HG03135 (cell line): ENCODE results near the gene DLGAP4.

ENCODE experiments used
- ATAC-seq: cut with Tn5 transposase; IDR thresholded peaks from one replicate; pipeline ENCODE4 v1.9.1; 2021; ENCODE audit warnings: mild to moderate bottlenecking, moderate library complexity; ENCODE audit not compliant: unreplicated experiment

The DLGAP4 gene

DNA sequence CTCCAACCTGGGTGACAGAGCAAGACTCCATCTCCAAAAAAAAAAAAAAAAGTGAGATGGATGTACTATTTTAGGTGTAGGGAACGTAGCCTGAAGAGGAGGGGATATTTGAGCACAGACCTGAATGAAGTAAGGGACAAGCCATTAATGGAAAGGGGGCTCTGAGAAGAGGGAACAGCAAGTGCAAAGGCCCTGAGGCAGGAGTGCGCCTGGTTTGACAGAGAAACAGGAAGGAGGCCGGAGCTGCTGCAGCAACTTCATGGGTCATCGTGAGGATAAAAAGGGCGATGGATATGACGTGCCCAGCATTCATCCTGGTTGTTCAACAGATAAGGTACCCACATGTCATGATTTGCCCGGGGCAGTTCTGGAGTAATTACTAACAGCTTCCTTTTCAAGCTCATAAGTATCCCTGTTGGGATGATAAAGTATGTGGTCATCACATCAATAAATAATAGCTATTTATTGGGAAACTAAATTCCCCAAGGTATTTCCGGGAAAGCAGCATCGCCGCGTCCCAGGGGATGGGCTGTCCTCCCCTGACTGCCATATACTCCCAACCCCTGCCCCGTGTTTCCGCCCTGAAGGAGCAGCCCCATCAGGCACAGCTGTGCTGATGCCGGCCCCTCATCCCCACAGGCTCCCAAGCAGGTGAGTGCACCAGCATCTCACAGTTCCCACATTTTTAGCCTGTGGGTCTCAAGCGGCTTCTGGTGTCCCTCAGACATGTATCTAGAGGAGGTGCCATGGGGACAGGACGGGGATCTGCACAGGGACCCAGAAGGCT is 43.4 kb downstream of the DLGAP4 start:
- no peak for ATAC-seq

DNA sequence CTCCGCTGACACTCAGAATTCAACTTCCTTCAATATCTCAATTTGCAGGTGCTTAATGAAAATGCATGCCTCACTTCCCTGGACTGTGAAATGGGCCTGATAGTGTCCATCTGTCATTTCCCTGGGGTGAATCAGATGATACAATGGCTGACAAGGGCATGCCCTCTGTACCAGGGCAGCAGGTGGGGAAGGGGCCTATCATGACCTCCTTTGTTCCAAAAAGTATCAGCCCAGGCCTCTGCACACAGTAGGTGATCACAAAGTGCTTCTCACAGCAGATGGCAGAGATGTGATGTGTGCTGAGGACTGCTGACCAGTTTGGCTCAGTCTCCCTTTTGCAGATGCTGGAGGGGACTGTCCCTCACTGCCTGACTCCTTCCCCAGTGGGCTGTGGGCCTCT is 44.3 kb downstream of the DLGAP4 start:
- no peak for ATAC-seq

DNA sequence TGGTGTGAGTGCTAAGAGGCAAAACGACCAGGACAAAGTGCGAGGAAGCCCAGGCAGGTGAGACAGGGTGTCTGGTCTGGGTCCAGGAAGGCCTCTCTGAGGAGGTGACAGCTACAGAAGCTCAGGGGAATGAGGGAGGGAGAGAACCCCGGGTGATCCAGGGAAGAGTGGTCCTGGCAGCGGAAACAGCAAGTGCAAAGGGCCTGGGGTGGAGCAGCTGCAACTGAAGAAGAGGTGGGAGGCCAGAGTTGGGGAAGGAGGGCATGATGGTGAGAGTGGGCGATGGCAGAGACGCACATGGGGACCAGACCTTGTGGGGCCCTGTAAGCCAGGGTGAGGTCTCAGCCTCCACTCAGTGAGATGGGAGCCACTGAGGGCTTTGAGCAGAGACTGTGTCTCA is 45.8 kb downstream of the DLGAP4 start:
- ATAC-seq = no peak

DNA sequence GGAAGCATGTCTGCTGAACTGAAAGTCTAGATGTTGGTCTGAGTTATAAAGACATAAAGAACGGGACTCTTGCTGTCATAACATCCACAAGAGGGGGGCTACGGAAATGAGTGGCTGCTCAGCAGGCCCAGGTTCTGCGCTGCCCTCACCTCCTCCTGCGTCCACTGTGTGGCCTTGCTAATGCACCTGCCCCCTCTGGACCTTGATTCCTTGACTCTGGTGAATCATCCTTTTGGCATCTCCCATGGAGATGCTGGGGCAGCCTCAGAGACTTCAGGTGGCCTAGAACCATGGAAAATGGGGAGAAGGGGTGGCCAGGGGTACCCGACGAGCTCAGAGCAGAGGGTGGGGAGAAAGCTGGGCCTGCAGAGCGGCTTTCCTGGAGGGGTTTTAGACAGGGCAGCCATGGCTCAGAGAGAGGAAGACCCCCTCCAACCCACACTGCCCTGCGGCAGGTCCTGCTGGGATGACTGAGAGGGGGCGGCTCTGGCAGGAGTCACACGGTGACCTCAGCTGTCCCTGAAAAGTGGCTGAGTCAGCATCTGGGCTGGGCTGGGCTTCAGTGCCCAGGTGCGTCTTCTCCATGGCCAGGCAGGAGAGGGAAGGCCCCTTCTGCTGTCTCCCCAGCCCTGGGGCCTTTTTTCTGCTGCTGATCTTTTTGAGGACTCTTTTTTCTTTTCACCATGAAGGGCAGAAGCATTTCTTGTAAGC is 46.9 kb downstream of the DLGAP4 start:
- ATAC-seq = no peak

DNA sequence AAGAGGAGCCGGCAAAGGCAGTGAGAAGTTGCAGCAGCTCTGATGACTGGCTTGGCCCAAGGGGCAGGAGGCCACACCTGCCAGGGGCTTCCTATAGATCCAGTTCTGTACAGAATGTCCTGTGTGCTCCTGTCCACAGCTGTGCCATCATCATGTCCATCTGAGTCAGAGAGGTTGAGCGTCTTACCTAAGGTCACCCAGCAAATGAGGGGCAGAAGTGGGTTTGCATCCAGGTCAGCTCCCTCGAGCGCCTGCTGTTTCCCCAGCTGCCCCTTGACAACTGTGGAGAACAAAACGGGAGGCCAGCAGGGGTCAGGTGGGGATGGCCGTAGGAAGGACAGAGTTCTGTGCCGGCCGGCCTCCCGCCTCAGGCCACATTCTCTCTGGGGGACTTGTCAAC is 47.6 kb downstream of the DLGAP4 start:
- ATAC-seq = no peak

DNA sequence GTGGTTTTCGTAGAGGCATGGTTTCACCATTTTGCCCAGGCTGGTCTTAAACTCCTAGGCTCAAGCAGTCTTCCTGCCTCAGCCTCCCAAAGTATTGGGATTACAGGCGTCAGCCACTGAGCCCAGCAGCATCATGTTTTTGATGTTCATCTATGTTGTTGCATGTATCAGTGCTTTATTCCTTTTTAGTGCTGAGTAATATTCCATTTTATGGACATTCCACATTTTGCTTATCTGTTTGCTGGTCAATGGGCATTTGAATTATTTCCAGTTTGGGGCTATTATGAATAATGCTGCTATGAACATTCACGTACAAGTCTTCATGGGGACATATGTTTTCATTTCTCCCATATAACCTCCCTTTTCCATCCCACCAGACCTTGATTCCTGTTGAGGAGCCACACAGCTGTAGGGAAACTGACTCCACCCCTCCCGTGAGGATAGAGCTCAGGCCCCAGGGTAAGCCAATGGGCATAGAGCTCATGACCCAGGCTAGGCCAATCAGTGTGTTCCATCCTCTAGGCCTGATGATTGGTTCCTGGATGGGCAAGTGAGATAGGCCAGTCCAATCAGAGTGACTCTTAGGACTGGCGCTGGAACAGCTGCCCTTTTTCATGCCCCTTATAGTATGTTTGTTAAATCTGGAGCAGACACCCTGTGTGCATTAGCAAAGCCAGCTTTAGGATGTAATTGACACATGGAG is 49.5 kb downstream of the DLGAP4 start:
- no peak for ATAC-seq

DNA sequence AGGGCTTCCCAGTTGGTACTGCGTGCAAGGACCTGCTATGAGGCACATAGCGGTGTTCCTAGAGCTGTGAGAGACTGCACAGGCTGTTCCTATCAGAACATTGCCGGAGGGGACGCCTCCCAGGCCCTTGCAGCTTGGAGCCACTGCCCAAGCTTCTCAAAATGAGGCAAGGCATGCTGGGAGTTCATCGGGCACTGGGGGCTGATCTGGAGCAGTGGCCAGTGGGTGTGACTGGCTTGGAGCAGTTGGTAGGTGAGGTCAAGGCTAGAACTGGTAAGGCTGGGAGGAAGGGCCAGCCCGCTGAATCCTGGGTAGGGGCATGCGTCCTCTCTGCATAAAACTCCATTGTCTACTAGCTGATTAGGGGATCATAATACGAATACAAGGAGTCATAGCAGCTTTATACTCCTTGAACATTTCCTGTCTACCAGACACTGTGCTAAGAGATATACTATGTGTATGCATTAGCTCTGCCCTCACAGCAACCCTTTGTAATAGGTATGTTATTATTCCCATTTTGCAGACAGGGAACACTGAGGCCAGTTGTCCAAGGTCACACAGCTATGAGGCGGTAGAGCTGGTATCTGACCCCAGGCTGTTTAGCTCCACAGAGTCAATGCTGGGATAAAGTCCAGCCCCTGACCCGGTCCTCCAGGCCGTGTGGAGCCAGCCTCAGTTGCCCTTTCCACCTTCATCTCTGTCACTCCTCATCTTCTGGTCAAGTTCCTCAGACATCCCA is 53.7 kb downstream of the DLGAP4 start:
- ATAC-seq = no peak

DNA sequence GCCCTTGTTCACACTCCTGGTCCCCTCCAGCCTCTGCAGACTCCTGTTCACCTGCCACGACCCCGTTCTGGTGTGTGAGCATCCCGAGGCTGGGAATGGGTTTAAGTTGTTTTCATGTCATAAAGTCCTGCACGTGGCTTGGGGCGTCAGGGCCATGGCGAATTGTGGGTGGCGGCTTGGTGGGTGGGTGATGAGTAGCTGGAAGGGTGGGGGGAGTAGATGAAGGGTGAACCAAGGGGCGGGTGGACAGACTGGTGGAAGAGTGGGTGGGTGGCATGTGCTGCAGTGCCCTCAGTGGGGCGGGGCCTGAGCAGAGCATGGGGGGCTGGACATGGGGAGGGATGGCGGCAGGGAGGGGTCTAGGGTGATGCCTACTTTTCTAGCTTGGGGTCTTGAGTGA is 54.3 kb downstream of the DLGAP4 start:
- no peak for ATAC-seq

DNA sequence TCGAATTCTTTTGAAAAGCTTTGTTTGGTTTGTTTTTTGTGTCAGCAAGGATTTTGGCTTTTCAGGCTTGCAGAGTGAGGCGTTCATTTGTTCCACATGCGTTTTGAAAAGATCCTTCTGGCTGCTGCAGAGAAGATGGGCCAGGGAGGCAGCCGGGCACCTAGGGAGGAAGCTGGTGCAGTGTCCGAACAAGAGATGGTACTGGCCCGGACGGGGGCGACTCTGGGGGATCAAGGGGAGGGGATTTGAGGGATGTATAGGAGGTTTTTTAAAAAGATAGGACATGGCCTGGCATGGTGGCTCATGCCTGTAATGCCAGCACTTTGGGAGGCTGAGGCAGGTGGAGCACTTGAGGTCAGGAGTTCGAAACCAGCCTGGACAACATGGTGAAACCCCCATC is 55.3 kb downstream of the DLGAP4 start:
- ATAC-seq = no peak

DNA sequence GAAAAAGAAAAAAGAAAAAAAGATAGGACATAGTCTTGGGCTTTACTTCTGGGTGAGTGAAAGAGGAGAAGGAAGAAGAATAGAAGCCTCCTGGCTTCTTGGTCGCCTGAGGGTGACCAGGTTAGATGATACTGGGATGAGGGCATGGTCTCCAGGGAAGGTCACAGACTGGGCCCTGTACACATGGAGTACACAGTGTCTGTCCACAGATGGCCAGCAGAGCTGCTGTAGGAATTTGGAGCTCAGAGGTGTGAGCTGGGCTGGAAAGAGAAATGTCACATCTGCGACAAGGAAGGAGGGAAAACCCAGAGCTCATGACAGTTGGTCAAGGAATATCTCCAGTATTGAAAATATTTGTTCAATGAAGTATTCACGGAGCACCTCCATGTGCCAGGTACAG is 56.1 kb downstream of the DLGAP4 start:
- ATAC-seq = no peak

DNA sequence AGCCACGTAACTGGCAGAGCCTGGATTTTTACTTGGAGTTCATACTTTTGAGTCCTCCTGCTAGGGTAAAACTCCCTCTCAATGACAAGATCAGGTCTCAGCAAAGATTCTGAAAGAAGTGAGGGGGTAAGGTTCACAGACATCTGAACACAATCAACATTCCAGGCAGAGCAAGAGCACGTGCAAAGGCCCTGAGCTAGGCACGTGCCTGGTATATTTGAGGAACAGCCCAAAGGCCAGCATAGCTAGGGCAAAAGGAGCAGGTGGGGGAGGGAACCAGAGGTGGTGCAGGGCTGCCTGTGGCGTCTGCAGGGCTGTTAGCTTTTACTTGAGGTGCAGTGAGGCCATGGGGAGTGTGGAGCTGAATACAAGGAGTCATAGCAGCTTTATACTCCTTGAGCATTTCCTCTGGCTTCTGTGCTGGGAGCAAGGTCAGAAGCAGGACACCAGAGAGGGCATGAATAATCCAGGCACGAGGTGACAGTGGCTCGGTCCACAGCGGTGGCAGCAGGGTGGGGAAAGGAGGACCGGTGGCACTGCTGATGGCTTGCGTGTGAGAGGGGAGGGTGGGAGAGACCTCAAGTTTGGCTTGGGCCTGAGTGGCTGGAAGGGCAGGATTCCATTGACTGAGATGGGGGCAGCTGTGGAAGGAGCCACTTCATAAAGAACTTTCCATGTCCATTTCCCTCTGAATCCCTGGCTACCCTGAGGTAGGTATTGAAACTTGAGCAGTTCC is 57.0 kb downstream of the DLGAP4 start:
- ATAC-seq = no peak

DNA sequence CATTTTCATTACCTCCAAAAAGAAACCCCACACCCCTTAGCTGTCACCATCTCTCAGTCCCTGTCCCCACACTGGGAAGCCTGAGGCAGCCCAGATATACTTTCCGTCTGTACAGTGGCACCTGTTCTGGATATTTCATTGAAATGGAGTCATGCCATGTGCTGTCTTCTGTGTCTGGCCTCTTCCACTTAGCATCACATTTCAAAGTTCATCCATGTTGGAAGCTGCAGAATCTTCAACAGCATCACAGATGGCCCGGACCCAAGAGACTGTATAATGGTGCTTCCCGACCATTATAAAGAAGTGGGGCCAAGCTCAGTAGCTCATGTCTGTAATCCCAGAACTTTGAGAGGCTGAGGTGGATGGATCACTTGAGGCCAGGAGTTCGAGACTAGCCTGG is 58.4 kb downstream of the DLGAP4 start:
- ATAC-seq = no peak

DNA sequence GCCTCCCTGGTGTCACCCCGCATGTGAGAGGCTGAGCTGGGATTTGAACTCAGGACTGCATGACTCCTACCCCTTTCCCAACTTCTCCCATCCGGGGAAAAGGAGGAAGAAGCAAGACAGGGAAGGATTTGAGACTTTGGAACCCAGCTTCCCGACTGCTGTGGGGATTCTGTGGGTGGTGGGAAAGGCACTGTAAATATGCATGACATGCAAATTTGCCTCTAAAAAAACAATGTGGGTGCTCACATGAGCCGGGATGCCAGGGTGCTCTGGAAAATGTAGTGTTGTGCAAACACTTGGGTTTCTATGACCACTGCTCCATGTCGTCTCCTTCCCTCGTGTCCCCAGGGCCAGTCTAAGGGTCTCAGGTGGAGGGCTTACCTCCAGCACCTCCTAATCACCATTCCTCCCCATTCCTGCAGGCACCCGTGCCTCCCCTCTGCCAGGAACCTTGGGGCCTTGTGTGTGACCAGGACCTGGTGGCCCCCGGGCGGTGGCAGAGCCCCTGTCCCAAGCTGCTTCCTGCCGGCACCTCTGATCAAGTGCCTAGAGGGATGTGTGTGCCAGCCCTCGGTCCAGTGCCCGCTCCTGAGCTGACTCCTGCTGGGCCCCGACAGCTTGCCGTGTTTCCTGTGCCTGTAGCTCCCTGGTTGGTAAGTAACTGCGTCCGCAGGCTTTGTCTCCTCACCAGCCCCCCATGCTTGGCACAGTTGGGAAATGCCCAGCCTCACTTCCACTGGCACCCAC is 60.7 kb downstream of the DLGAP4 start:
- no peak for ATAC-seq

DNA sequence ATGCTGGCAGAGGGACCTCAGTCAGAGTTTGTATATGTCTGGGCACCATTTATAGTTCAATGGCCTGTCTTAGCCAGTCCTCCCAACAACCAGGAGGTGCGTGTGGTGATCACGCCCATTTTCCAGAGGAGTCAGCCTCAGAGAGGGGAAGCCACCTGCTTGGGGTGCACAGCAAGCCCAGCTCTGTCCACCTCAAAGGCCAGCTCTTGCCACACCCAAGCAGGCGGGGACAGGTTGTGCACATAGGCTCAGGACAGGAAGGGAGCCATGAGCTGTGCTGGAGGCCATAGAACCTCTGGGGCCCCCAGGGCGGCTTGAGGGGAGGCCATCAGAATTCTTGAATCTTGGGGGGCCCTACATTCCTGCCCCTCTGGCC is 61.2 kb downstream of the DLGAP4 start:
- no peak for ATAC-seq

DNA sequence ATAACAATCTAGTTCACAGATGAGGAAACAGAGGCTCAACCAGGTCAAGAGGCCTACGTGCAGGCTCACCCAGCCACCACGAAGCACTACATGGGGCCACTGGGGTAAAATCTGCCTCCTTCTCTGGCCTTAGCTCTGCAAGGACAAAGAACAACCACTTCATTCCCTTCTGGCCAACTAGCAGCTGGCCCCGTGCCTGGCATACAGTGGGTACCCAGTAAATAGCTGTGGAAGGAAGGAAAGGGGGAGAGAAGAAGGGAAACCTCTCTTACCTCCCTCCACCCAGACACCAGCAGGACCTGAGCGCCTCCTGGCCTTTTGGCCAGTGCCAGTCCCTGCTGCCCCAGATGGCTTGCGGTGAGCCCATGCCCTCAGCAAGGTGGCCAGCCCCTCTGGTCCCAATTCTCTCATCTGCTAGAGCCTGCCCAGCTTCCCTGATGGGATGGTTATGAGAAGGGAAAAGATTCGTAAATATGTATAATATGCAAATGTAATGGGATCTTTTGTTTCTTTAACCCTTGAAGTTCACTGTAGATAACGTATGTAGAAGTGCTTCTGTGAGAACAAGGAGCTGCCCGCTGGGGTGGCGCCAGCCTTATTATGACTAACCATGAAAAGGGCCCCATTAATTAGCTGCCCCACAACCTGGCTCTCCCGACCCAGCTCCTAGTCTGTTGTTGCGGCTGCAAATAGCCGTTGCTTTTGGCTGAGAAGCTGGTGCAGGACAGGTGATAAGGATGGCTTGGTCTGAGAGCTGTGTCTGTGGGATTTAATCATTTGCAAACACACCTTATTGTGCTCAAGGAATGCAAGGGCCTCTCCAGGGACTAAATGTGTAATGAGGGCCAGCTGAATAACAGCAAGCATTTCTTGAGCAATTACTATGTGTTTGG is 62.0 kb downstream of the DLGAP4 start:
- ATAC-seq = no peak

DNA sequence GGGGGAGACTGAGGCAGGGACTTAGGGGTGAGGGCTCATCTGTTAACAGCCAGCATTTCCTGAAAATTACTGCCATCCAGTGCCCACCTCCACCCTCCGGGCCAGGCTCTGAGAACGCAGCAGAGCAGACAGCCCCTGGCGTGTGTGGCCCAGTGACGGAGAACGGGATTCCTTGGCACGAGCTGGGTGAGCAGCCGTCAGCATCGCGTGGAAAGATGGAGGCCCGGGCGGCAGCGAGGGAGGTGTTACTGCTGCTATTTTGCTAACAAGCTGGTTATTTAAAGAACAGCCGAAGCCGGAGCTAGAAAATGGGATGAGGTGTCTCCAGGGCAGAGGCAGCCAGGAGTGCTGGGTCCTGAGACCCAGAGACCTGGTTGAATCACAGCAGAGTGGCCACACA is 62.7 kb downstream of the DLGAP4 start:
- no peak for ATAC-seq

DNA sequence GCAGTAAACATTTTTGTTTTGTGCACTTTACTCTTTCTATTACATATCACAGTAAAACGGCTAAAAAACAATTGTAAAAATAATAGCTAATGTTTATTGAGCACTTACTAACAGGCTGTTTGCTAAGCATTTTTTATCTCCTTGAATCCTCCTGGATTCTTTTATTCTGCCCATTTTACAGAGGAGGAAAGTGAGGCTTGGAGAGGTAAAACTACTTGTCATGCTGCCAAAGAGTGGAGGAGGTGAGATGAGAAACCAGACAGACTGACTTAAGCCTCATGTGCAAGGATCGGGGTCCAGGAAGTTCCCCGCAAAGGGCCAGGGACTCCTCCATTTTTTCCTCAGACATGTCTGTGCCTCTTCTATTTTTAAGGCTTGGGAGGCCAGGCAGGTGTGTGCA is 63.6 kb downstream of the DLGAP4 start:
- ATAC-seq = no peak

DNA sequence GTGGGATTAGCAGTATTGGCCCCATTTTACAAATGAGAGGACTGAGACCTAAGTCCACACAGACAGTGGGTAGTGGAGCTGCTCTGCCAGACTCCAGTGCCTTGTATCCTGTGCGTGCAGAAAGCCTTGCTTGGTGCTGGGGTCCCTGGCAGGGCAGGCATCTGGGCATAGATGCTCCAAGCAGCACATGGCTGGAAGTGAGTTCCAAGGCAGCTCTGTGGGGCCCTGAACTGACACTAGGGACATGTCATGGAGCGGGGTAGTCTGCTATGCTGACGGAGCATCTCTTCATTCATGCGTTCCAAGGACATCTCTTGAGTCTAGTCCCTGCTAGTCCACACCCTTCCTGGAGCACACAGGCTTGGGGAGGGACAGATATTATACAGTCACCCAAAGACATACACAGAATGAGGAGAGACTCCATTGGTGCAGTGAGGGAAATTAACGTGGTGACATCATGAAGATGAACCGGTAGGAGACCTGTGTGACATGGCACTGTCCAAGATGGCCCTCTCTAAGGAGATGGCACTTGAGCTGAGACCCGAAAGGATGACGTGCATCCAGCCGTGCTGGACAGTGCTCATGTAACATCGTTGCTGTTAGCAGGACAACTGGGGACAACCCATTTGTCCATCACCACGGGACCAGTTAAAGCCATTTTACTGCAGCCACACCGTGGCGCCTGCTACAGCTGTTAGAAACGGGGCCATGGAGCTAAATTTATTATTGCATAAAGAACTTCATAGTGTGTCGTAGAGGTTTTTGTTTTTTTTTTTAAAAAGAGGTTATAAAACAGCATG is 65.1 kb downstream of the DLGAP4 start:
- no peak for ATAC-seq
